HL-60/S4 treated with phorbol 12-myristate 13-acetate at 8.2 ng/mL for 4 days and 3 days (cell line): ENCODE measurements around the gene PDGFRA.
"Not testable (repeated sequence)": the region's sequence is repeated elsewhere in the genome, so short reads cannot be mapped to it uniquely, and the experiment has no call there.

Experiments
- in situ Hi-C: fragments of 300-500 bp; cut with MboI; formaldehyde crosslinking; loops from 2 replicates; pipeline ENCODE4 v1.15.0; 2022; ENCODE audit warnings: low sequenced_read_pairs

Gene PDGFRA

GRCh38 chr4:54315561-54316538, 86.8 kb downstream of the PDGFRA start:
- in situ Hi-C loops = loop anchor here (10.0 to 25.0 kb wide), 2 partner anchors 646 to 989 kb away; no protein-coding TSS in a partner anchor

GRCh38 chr4:54317690-54318089, 88.6 kb downstream of the PDGFRA start:
- in situ Hi-C loops = loop anchor here (10.0 to 25.0 kb wide), 2 partner anchors 645 to 987 kb away; no protein-coding TSS in a partner anchor

GRCh38 chr4:54318904-54319303, 89.8 kb downstream of the PDGFRA start:
- in situ Hi-C loops = loop anchor here (10.0 to 25.0 kb wide), 2 partner anchors 643 to 986 kb away; no protein-coding TSS in a partner anchor

- in situ Hi-C loops = loop anchor here (25.0 kb wide), 1 partner anchor 641 kb away; no protein-coding TSS in a partner anchor
These were observed 92.0 kb downstream of the PDGFRA start for GRCh38 chr4:54320826-54321685.

GRCh38 chr4:54322818-54323417, 93.8 kb downstream of the PDGFRA start:
- in situ Hi-C loops = loop anchor here (25.0 kb wide), 1 partner anchor 639 kb away; no protein-coding TSS in a partner anchor

- in situ Hi-C loops = no loop called here
These were observed 101.8 kb downstream of the PDGFRA start for GRCh38 chr4:54330896-54331295.

GRCh38 chr4:54332542-54332941, 103.4 kb downstream of the PDGFRA start:
- in situ Hi-C loops = no loop called here

GRCh38 chr4:54333657-54334056, 104.6 kb downstream of the PDGFRA start:
- in situ Hi-C loops = no loop called here

GRCh38 chr4:54334769-54335168, 105.7 kb downstream of the PDGFRA start:
- in situ Hi-C loops = not testable (repeated sequence)

- in situ Hi-C loops = no loop called here
These were observed 107.9 kb downstream of the PDGFRA start for GRCh38 chr4:54337009-54337408.

- in situ Hi-C loops = not testable (repeated sequence)
These were observed 113.0 kb downstream of the PDGFRA start for GRCh38 chr4:54342067-54342466.
